Right lobe of liver (tissue), 4 donors: ENCODE data around the gene SPINT2.

Experiments used
- CTCF ChIP-seq, 4 donors: fragments of 200-600 bp in 3 of 4; fragments of 450-650 bp in 1 of 4; IDR thresholded peaks; one replicate each; pipeline versions ENCODE4 v1.5.1 to v1.8.0; 2016 to 2022; ENCODE audit warnings: antibody characterized with exemption in 4 of 4, mild to moderate bottlenecking in 2 of 4
- POLR2A ChIP-seq: fragments of 450-650 bp; IDR thresholded peaks from one replicate; pipeline ENCODE4 v1.6.1; 2017; ENCODE audit warnings: antibody characterized with exemption, mild to moderate bottlenecking
- donor health status: DM: no; HTN: no; CAD: no.
- donor health status: DM: no; HTN: no; CAD: no.
- donor health status: DM: no; HTN: yes; CAD: no.

GRCh38 chr19:38227287-38228004 is 36.9 kb upstream of the SPINT2 start:
- no peak for TF ChIP-seq CTCF (IDR thresholded peaks at IDR 0.05)
- TF ChIP-seq POLR2A, result no peak
